HepG2 (cell line): ENCODE results near the gene SSC4D. TPM values are rescaled to one million over a fixed set of nuclear protein-coding genes. Genes with fewer than 3 reads are reported as not detected.

ENCODE experiments used
- ATAC-seq: fragments of 200-7000 bp; cut with Tn5 transposase; 3 replicates; pipeline ENCODE4 v1.9.1; 2020; ENCODE audit warnings: mild to moderate bottlenecking, moderate library complexity
- BruUV-seq: library from RNA; stranded (reverse); fragments of 400-500 nt; replicated peaks from 2 replicates; lab custom pipeline; 2021; lab: Mats Ljungman, UMichigan
- CTCF ChIA-PET: fragments of 300-600 bp; formaldehyde crosslinking; extraction: SDS; loops from one replicate; lab custom pipeline; 2021; ENCODE audit warnings: low total read pairs, inconsistent platforms, low intra/inter-chr PET ratio; lab: Yijun Ruan, JAX
- POLR2A ChIA-PET: fragments of 350-600 bp; sonication (Branson Sonifier 250); formaldehyde crosslinking; loops from one replicate; lab custom pipeline; 2020; ENCODE audit warnings: antibody characterized with exemption, inconsistent platforms; lab: Yijun Ruan, JAX
- DNase-seq: peaks from one replicate; pipeline ENCODE4 v3.0.0-alpha.2; 2015; ENCODE audit warnings: low spot score
- FAIRE-seq: peaks from 3 replicates; lab custom pipeline; 2011; peaks lifted over from hg19 to GRCh38; lab: Jason Lieb, UNC
- H2AFZ ChIP-seq: one replicate; pipeline ENCODE4 v1.6.1; 2011; ENCODE audit warnings: low read length, inconsistent platforms
- H3K27ac ChIP-seq: fragments of 300-600 bp; 3 replicates; pipeline ENCODE4 v1.8.0; 2011; ENCODE audit warnings: mixed run types, mild to moderate bottlenecking, mixed read lengths, low read length, inconsistent platforms; ENCODE audit not compliant: insufficient read depth; ENCODE audit errors: extremely low read length
- H3K27me3 ChIP-seq, 2 experiments: fragments of 200-600 bp in 1 of 2; 2 replicates in 1 of 2; 3 replicates in 1 of 2; pipeline versions ENCODE4 v1.6.0 to v1.8.0; 2011; ENCODE audit warnings: low read length in 2 of 2, mild to moderate bottlenecking in 2 of 2, moderate library complexity in 2 of 2, inconsistent platforms in 1 of 2; ENCODE audit not compliant: insufficient read depth in 2 of 2, control insufficient read depth in 1 of 2
- H3K36me3 ChIP-seq, 2 experiments: fragments of 200-600 bp in 1 of 2; replicated peaks in 1 of 2; 2 replicates in 1 of 2; 3 replicates in 1 of 2; pipeline versions ENCODE4 v1.5.1 to v1.8.0; 2011; ENCODE audit warnings: low read length in 2 of 2, inconsistent platforms in 1 of 2; ENCODE audit not compliant: insufficient read depth in 2 of 2, control insufficient read depth in 1 of 2
- H3K4me1 ChIP-seq: 2 replicates; pipeline ENCODE4 v1.5.1; 2012; ENCODE audit warnings: low read length, inconsistent platforms; ENCODE audit not compliant: insufficient read depth
- H3K4me2 ChIP-seq: 2 replicates; pipeline ENCODE4 v1.6.0; 2011; ENCODE audit warnings: low read depth, low read length, inconsistent platforms
- H3K4me3 ChIP-seq, 3 experiments: fragments of 200-600 bp in 1 of 3; sonication (generic), shearing (Covaris generic) in 1 of 3; replicated peaks in 1 of 3; 2 replicates each; pipeline ENCODE4 v1.5.1; 2011 to 2016; ENCODE audit warnings: low read length in 3 of 3, inconsistent platforms in 2 of 3, low read depth in 2 of 3, mild to moderate bottlenecking in 2 of 3, control low read depth in 1 of 3, mixed read lengths in 1 of 3; ENCODE audit not compliant: insufficient read depth in 1 of 3
- H3K79me2 ChIP-seq: one replicate; pipeline ENCODE4 v1.6.1; 2011; ENCODE audit warnings: low read length, inconsistent platforms; ENCODE audit not compliant: insufficient read depth
- H3K9ac ChIP-seq: 2 replicates; pipeline ENCODE4 v1.6.0; 2011; ENCODE audit warnings: mild to moderate bottlenecking, low read depth, low read length, inconsistent platforms; ENCODE audit not compliant: insufficient read depth
- H3K9me3 ChIP-seq: 2 replicates; pipeline ENCODE4 v1.5.1; 2012; ENCODE audit warnings: mild to moderate bottlenecking, low read length
- H4K20me1 ChIP-seq: 2 replicates; pipeline ENCODE4 v1.6.0; 2011; ENCODE audit warnings: inconsistent platforms, mild to moderate bottlenecking, low read length, moderate library complexity; ENCODE audit not compliant: insufficient read depth
- FIP1L1 ChIP-seq: fragments of 200-400 bp; formaldehyde crosslinking; IDR thresholded peaks from 2 replicates; pipeline ENCODE4 v1.6.1; 2018; ENCODE audit warnings: low read depth, mild to moderate bottlenecking, low read length, moderate library complexity, borderline replicate concordance; ENCODE audit not compliant: insufficient read depth
- MATR3 ChIP-seq: sonication (generic); formaldehyde crosslinking; IDR thresholded peaks from 2 replicates; pipeline ENCODE4 v1.4.0; 2020; ENCODE audit warnings: missing genetic modification reagents
- MEIS1 ChIP-seq: sonication (generic); formaldehyde crosslinking; IDR thresholded peaks from 2 replicates; pipeline ENCODE4 v1.9.0; 2021; ENCODE audit warnings: mild to moderate bottlenecking, missing genetic modification reagents, moderate library complexity, borderline replicate concordance
- PAWR ChIP-seq: sonication (generic); formaldehyde crosslinking; IDR thresholded peaks from 2 replicates; pipeline ENCODE4 v1.4.0; 2020; ENCODE audit warnings: missing genetic modification reagents, mild to moderate bottlenecking, borderline replicate concordance
- SRF ChIP-seq: IDR thresholded peaks from 2 replicates; pipeline ENCODE4 v1.6.1; 2011; ENCODE audit warnings: mild to moderate bottlenecking, low read depth, low read length, moderate library complexity
- SSRP1 ChIP-seq: IDR thresholded peaks from 2 replicates; pipeline ENCODE4 v1.6.1; 2016; ENCODE audit warnings: control low read depth
- TCF7L2 ChIP-seq: IDR thresholded peaks from 2 replicates; pipeline ENCODE4 v1.6.1; 2011; ENCODE audit warnings: mild to moderate bottlenecking, low read depth, low read length, moderate library complexity
- XRCC5 ChIP-seq: fragments of 200-400 bp; formaldehyde crosslinking; optimal IDR thresholded peaks from 2 replicates; pipeline ENCODE3; 2017; ENCODE audit warnings: mild to moderate bottlenecking, low read length
- ZBTB20 ChIP-seq: sonication (generic); formaldehyde crosslinking; IDR thresholded peaks from 2 replicates; pipeline ENCODE4 v1.8.1; 2023; ENCODE audit warnings: missing genetic modification reagents, low read depth, mild to moderate bottlenecking, borderline replicate concordance
- ZBTB34 ChIP-seq: sonication (generic); formaldehyde crosslinking; IDR thresholded peaks from 2 replicates; pipeline ENCODE4 v1.8.0; 2022; ENCODE audit warnings: mild to moderate bottlenecking, missing genetic modification reagents
- ZFP36L2 ChIP-seq: sonication (generic); formaldehyde crosslinking; IDR thresholded peaks from 2 replicates; pipeline ENCODE4 v1.4.0; 2020; ENCODE audit warnings: missing genetic modification reagents
- ZNF207 ChIP-seq: fragments of 450-650 bp; IDR thresholded peaks from 2 replicates; pipeline ENCODE4 v1.6.1; 2016; ENCODE audit warnings: antibody characterized with exemption, borderline replicate concordance
- ZNF441 ChIP-seq: sonication (generic); formaldehyde crosslinking; IDR thresholded peaks from 2 replicates; pipeline ENCODE4 v1.7.0; 2021; ENCODE audit warnings: missing genetic modification reagents, borderline replicate concordance
- ZNF577 ChIP-seq: sonication (generic); formaldehyde crosslinking; IDR thresholded peaks from 2 replicates; pipeline ENCODE4 v1.4.0; 2020; ENCODE audit warnings: mild to moderate bottlenecking, low read depth, missing genetic modification reagents, borderline replicate concordance
- ZNF616 ChIP-seq: sonication (generic); formaldehyde crosslinking; IDR thresholded peaks from 2 replicates; pipeline ENCODE4 v1.5.0; 2020; ENCODE audit warnings: low read depth, mild to moderate bottlenecking, missing genetic modification reagents
- ZNF639 ChIP-seq: conservative IDR thresholded peaks from 2 replicates; pipeline ENCODE4 v1.6.1; 2018; ENCODE audit warnings: missing genetic modification reagents
- ZSCAN30 ChIP-seq: sonication (generic); formaldehyde crosslinking; IDR thresholded peaks from 2 replicates; pipeline ENCODE4 v1.5.0; 2020; ENCODE audit warnings: mild to moderate bottlenecking, missing genetic modification reagents
- WGBS: methylation state at CpG from one replicate; pipeline ENCODE4 v1.1.6; 2017; ENCODE audit warnings: low lambda C conversion rate; 5-methylcytosine and 5-hydroxymethylcytosine counted together
- in situ Hi-C: cut with HindIII; loops from 2 replicates; pipeline ENCODE4 v1.10.0; 2017; ENCODE audit warnings: low pct_unique_long_range_greater_than_20kb; ENCODE audit not compliant: extremely low pct_ligation_motif_present
- intact Hi-C: fragments of 100-400 bp; cut with micrococcal nuclease; formaldehyde crosslinking; loops from one replicate; pipeline ENCODE4 v1.10.0; 2022; ENCODE audit not compliant: unreplicated experiment
- polyA plus RNA-seq, 8 experiments: library from polyadenylated mRNA; depleted of rRNA in 3 of 8; stranded (reverse) in 7 of 8; unstranded in 1 of 8; fragments of >200 nt; fragmentation: Illumina TruSeq in 4 of 8; extraction: Trizol in 4 of 8; gene quantifications; 2 replicates each; pipeline versions ENCODE4 v1.2.1 to v1.2.3, GENCODE V29; 2011 to 2016; ENCODE audit warnings: low read depth in 4 of 8, missing spikeins in 1 of 8, mixed read lengths in 1 of 8; ENCODE audit not compliant: insufficient read depth in 1 of 8
- total RNA-seq, 5 experiments: library from RNA; depleted of rRNA; stranded (reverse); fragments of >200 nt; fragmentation: Illumina TruSeq; extraction: Trizol; gene quantifications; 2 replicates each; pipeline ENCODE4 v1.2.3, GENCODE V29; 2016; ENCODE audit warnings: low read depth in 1 of 5

Gene SSC4D
- total and polyA plus RNA-seq, 2 of the 13 experiments (the other 11 are each of a cell fraction or from before 2014, with no cell fraction given), result 33.3 to 63.8 TPM

GRCh38 chr7:76427635-76428034, 18.1 kb upstream of the SSC4D start (continued):
- no peak for TF ChIP-seq ZFP36L2 (CRISPR knock-in tag)
- TF ChIP-seq, all 625 proteins: peak for 0

GRCh38 chr7:76426246-76426645, 16.7 kb upstream of the SSC4D start:
- in situ Hi-C loops, result no loop called here

More at GRCh38 chr7:76426246-76426645, 16.7 kb upstream of the SSC4D start:
- H3K4me3 ChIP-seq, result no peak overlapping the region
- CTCF ChIA-PET, result no interaction called here
- FAIRE-seq, result no peak
- H2AFZ ChIP-seq, result no peak overlapping the region
- POLR2A ChIA-PET, result no interaction called here
- no peak for DNase-seq
- H3K27ac ChIP-seq, result no peak overlapping the region
- TF ChIP-seq XRCC5 (no peak), PAWR (CRISPR knock-in tag) (no peak), ZBTB34 (CRISPR knock-in tag) (no peak), MEIS1 (CRISPR knock-in tag) (no peak), MATR3 (CRISPR knock-in tag) (no peak), ZNF616 (no peak), ZNF639 (no peak), ZNF441 (no peak), ZBTB20 (CRISPR knock-in tag) (no peak), ZNF207 (no peak), TCF7L2 (no peak), SSRP1 (no peak), ZSCAN30 (CRISPR knock-in tag) (no peak), FIP1L1 (no peak), SRF (no peak), ZNF577 (no peak)
- peaks cover 24% of the 10 kb centered on the region; the same call in 1 of the 2 replicates for H3K4me1 ChIP-seq
- no peaks in the 10 kb centered on the region for H3K9me3 ChIP-seq
- H4K20me1 ChIP-seq, result no peaks in the 10 kb centered on the region
- no peaks in the 10 kb centered on the region for H3K36me3 ChIP-seq
- H3K79me2 ChIP-seq, result no peaks in the 10 kb centered on the region
- no CpG with 5 or more reads among the region's 4 CpGs for WGBS
- no peak overlapping the region for H3K9ac ChIP-seq
- no peak overlapping the region for H3K4me2 ChIP-seq
- no TSS peak for BruUV-seq
- ATAC-seq, result peak; percentile 40
- intact Hi-C loops, result no loop called here
- H3K27me3 ChIP-seq, result peaks cover 5 to 24% of the 10 kb centered on the region in 2 experiments; a peak in 3 of 5 replicates
